A673 (cell line): ENCODE measurements around the gene GAGE12J.

Source experiments
- EZH2 ChIP-seq: fragments of 200-600 bp; sonication (generic); IDR thresholded peaks from 2 replicates; pipeline ENCODE4 v1.6.1; 2017; ENCODE audit warnings: borderline replicate concordance, low read depth, mild to moderate bottlenecking, mixed read lengths, antibody characterized with exemption, low read length; ENCODE audit not compliant: poor library complexity, severe bottlenecking
- TF ChIP-seq, protein P1 (sequence below): fragments of 300-800, 200-600 bp; sonication (generic); conservative IDR thresholded peaks from 2 replicates; pipeline ENCODE4 v1.5.1; 2017; ENCODE audit warnings: low read depth, mild to moderate bottlenecking, antibody characterized with exemption, low read length, moderate library complexity, mixed read lengths

DNA sequence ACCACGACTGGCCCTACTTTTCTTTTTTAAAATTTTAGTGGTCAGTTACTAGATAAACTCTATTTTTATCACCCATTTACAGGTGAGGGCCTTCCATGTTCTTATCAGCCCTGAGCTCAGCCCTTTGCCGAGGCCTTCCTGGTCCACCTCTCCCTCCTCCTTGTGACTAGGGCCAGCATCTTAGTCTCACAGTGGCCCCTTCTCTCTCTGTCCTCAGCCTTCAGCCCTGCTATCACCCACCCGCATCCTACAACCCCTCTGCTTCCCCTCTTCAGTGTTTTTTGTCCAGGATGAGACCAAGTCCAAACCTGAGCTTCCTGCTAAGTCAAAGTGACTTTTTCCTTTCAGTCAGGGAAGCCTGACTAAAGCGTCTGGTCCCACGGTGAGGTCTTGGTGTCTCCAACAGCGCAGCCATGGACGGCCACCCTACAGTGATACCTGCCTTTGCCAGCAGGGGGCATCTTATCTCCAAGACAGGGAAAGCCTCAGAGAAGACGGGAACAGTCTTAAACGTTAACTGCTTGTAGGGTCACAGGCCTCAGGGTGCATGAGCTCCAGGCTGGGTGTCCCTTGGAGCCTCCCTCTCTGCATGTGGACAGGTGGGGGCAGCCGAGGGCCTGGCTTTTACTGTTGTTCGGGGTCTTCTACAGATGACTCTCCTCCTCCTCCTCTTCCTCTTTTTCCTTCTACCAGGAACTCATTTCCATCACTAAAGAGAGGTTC, 30.1 kb upstream of the GAGE12J start:
- TF ChIP-seq, protein P1, sequence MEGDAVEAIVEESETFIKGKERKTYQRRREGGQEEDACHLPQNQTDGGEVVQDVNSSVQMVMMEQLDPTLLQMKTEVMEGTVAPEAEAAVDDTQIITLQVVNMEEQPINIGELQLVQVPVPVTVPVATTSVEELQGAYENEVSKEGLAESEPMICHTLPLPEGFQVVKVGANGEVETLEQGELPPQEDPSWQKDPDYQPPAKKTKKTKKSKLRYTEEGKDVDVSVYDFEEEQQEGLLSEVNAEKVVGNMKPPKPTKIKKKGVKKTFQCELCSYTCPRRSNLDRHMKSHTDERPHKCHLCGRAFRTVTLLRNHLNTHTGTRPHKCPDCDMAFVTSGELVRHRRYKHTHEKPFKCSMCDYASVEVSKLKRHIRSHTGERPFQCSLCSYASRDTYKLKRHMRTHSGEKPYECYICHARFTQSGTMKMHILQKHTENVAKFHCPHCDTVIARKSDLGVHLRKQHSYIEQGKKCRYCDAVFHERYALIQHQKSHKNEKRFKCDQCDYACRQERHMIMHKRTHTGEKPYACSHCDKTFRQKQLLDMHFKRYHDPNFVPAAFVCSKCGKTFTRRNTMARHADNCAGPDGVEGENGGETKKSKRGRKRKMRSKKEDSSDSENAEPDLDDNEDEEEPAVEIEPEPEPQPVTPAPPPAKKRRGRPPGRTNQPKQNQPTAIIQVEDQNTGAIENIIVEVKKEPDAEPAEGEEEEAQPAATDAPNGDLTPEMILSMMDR: peak; percentile 84
- TF ChIP-seq EZH2: no peak
